HG02623 (cell line): ENCODE results near the gene DNM3.
A peak's percentile ranks its signal among the peaks of the same experiment; 100 is the strongest.
"Not testable (repeated sequence)": the region's sequence is repeated elsewhere in the genome, so short reads cannot be mapped to it uniquely, and the experiment has no call there.

Experiments used
- ATAC-seq: cut with Tn5 transposase; IDR thresholded peaks from one replicate; pipeline ENCODE4 v1.9.1; 2021; ENCODE audit warnings: moderate library complexity; ENCODE audit not compliant: unreplicated experiment

DNM3 gene

GRCh38 chr1:172347416-172347815, 506.1 kb downstream of the DNM3 start:
- ATAC-seq, result no peak

DNA sequence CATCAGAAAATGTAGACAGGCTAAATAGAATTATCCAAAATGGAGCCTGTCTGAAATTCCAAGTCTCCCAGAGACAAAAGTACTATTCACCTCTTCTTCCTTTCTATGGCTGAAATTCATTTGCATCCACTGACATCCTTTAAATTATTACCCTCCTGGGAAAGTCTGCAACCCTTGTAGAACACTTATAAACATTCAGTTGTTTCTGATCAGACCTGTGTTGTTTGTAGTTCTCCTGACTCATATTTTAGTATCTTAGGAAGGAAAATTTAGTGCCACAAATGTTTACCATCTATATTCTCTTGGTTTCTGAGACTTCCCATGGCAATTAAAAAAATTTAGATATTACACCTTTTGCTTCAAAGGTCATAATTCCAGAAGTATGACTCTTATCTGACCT, 509.6 kb downstream of the DNM3 start:
- ATAC-seq, result no peak

GRCh38 chr1:172351346-172351745, 510.0 kb downstream of the DNM3 start:
- no peak for ATAC-seq

DNA sequence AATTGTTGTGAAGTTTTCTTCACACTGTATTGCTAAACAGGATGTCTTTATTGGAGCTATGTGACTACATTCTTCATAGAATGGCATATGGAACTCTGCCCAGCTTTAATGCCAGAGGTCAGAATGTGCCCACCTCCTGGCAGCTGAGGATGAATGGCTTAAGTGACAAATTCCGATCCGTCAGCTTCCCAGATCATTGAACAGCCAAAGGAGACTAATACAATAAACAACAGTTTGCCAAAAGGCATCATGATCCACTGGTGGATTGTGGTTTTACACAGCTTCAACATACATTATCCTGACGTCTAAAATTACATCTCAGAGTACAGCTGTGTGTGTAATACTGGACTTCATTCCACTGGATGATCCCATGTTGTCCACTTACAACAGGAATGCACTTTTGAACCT, 510.5 kb downstream of the DNM3 start:
- ATAC-seq, result no peak

- ATAC-seq, result no peak
Observed at GRCh38 chr1:172352435-172352834, 511.1 kb downstream of the DNM3 start.

GRCh38 chr1:172354291-172355274, 513.3 kb downstream of the DNM3 start:
- no peak for ATAC-seq

GRCh38 chr1:172356620-172357019, 515.3 kb downstream of the DNM3 start:
- no peak for ATAC-seq

- no peak for ATAC-seq
Observed at GRCh38 chr1:172357753-172358385, 516.6 kb downstream of the DNM3 start.

DNA sequence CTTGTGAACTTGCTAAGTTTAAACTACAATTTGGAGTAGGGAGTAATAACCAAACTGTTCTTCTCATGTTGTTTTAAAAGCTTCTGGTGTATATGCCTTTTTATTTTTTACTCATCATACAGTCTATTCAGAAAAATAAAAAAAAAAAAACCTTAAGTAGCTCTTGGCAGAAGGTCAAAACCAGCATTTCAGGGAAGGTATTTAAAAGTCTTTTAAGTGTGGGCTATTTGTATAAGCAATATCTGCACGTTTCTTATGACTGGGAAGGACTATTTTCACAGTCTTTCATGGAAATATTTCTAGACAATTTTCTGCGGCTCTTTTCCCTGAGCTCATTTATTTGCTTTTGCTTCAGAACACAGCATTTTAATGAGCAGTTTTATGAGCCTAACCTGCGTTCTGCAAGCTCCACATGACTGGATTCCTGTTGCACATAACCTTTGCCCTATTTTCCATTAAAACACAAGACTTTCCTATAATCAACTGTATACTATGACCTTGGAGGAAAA, 518.2 kb downstream of the DNM3 start:
- ATAC-seq, result no peak

DNA sequence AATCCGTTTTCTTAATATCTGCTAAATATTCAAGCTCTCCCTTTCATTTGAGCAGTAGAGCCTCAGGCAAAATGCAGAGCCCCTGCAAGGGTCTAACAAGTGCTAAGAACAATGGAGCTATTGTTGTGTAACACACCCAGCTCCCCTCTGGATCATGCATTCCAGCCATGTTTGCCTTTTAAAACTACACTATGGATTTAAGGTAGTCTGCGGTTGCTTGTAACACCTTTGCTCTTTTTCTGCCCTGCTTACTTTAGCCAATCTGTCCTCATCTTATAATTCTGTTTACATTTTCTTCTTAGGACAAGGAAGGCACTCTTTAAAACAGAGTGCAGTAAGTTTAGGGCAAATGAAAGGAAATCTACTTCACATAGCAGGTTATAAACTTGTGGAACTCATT, 519.2 kb downstream of the DNM3 start:
- ATAC-seq, result no peak

DNA sequence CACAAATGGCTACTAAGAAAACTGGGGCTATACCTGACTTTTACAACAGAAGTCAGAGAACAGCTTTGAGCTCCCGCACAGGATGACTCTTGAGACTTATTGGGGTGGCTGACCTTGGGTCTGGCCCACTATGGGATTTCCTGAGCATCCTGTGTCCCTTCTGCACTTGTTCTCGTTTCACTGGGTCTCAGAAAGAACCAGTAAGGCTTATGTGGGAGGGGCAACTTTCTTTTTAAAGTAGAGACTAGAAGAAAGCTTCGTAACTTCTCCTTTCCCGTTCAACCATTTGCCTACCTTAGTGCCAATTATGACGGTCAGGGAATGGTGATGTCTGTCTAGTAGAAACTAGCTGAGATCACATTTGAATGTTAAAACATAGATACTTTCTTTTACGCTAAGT, 519.7 kb downstream of the DNM3 start:
- ATAC-seq, result no peak

DNA sequence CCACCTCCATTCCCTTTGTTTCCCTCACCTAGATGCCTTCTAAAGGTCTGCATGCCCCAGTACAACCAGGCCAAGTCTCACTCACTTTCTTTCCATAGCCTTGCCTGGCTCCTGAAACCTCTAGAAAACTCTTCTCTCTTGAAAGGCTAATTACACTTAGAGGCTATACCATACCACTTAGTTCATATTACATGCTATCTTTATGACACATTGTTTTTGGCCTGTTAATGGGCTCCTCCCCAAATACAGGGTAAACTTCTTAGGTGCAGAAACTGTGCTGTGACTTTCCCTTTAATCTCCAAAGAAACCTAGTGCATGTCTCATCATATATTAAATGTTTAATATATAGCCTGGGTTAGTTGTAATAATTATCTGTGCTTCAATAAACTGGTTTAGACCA, 522.6 kb downstream of the DNM3 start:
- ATAC-seq, result no peak

GRCh38 chr1:172371646-172372045, 530.3 kb downstream of the DNM3 start:
- not testable (repeated sequence) for ATAC-seq

GRCh38 chr1:172373864-172374263, 532.6 kb downstream of the DNM3 start:
- ATAC-seq, result no peak

DNA sequence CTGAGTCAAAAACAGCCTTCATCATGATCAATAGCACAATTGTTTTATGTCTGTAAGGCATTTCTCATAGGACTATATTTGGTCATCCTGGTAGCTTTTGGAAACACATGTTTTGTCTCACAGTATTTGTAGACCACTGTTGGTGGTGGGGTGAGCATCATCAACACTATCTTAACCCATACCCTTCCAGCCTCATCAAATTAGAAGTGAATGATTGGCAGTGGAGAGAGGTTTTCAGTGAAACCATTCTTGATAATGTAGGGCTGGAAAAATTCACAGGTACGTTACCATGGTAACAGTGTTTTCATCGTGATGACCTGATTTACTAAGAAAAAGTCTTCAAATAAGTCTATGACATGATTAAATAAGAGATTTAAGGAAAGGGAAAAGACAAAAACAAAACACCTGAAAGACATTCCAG, 533.9 kb downstream of the DNM3 start:
- no peak for ATAC-seq

DNA sequence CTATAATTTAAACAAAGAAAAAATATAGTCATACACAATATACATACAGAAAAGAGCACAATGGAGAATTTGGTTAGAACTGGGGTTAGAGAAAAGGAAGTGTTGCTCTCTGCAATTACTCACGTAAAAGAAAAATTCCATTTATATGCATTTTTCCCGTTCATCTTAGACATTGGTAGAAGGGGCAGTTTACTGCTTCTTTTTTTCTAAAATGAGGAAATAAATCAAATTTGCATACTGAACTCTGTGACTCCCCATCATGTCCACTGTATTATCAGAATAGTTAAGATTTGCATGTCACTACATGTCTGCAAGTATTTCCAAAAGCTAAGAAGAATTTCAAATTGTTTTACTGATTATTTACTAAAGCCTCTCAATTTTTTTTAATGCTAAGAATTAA, 535.1 kb downstream of the DNM3 start:
- ATAC-seq, result no peak

GRCh38 chr1:172377565-172377964, 536.3 kb downstream of the DNM3 start:
- no peak for ATAC-seq

- ATAC-seq, result no peak
Observed at GRCh38 chr1:172378109-172378760, 536.9 kb downstream of the DNM3 start.

DNA sequence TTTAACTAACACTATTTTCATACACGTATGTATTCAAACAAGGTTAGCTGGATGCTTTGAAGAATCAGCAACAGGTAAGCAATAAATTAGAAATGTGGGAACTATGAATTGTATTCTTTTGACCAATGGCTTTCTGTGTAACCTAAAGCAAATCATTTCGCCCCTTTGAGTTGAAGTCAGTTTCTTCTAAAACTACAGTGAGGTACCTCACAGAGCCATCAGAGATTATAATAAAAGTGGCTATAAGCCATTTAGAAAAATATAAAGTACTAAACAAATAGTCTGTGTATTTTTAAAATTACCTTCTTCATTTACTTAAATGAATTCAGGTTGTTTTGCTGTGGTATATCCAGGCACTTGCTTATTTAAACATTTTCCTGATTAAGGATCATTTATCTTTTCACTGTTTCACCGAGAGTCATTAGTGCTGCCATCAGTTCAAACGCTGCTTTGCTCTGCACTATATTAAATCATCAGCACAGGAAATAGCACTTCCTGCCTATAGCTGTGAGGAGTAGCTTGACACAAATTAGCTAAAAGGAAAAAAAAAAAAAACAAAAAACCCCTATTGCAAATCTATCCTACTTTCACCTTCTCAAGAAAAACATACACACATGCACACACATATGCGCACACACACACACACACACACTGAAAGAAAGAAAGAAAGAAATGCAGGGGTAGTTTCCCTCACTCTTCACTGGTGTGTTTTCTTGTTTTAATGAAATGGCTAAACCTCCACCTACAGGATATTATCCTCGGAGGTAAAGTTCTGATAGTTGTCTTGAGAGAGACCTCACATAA, 539.3 kb downstream of the DNM3 start:
- peak; percentile 60 for ATAC-seq

GRCh38 chr1:172381946-172382345, 540.6 kb downstream of the DNM3 start:
- no peak for ATAC-seq

DNA sequence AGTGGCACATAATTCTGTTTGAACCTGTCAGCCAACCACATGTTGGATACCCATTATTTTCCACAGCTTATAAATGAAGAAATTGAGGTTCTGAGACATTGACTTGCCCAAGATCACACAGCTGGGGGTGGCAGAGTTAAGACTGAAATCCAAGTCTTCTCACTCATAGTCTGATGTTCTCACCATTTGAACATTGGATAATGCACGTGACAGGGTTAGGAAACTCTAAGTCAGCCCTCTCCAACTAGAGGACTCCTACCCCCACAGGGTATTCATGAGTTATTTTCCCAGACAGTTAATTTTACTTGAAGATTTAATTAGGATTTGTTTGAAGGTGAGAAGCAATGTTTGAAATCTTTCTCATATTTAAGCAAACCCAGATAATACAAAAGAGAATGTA, 541.1 kb downstream of the DNM3 start:
- ATAC-seq, result no peak
